ENCODE data around the gene GRIK2.

- TF ChIP-seq POLR2A (IDR thresholded peaks at IDR 0.05; ENCODE audit: low read depth, low read length) (no peak), CTCF (conservative IDR thresholded peaks at IDR 0.05; ENCODE audit: low read depth, low read length) (no peak), RAD21 (IDR thresholded peaks at IDR 0.05; ENCODE audit: low read length) (no peak), CEBPB (IDR thresholded peaks at IDR 0.05; ENCODE audit: low read depth, low read length) (no peak), RCOR1 (IDR thresholded peaks at IDR 0.05; ENCODE audit: insufficient replicate concordance, low read length) (no peak)
Observed at GRCh38 chr6:101918471-101918870, 525.0 kb downstream of the GRIK2 start.

All from IMR-90 (cell line).